B cell (primary cell): Measurements from ENCODE around the gene UBAC1. TPM values are rescaled to one million over a fixed set of nuclear protein-coding genes. Genes with fewer than 3 reads are reported as not detected.

ENCODE experiments used
- ATAC-seq: fragments of 200-7000 bp; cut with Tn5 transposase; one replicate; pipeline ENCODE4 v1.10.0; 2021; ENCODE audit warnings: low read depth, mild to moderate bottlenecking, moderate number of reproducible peaks, moderate library complexity
- CTCF ChIA-PET: fragments of 350-600 bp; sonication (Branson Sonifier 250); formaldehyde crosslinking; loops from one replicate; lab custom pipeline; 2021; ENCODE audit warnings: antibody characterized with exemption, inconsistent platforms; lab: Charles Lee
- POLR2A ChIA-PET: fragments of 350-600 bp; sonication (Branson Sonifier 250); formaldehyde crosslinking; loops from one replicate; lab custom pipeline; 2021; ENCODE audit warnings: antibody characterized with exemption; lab: Charles Lee
- DNase-seq: peaks from one replicate; pipeline ENCODE4 v3.0.0; 2013
- H2AFZ ChIP-seq: 2 replicates; pipeline ENCODE4 v1.6.1; 2012; ENCODE audit warnings: mild to moderate bottlenecking, low read depth, low read length; ENCODE audit not compliant: insufficient read depth, poor library complexity, severe bottlenecking
- H3K27ac ChIP-seq, 2 donors: 1 replicate in 1 of 2; 2 replicates in 1 of 2; pipeline ENCODE4 v1.5.1; 2012 to 2013; ENCODE audit warnings: low read length in 2 of 2, mild to moderate bottlenecking in 2 of 2, moderate library complexity in 1 of 2
- H3K27me3 ChIP-seq, 4 experiments: fragments of 200-600 bp in 1 of 4; sonication (generic) in 1 of 4; replicated peaks in 1 of 4; 1 replicate in 2 of 4; 2 replicates in 2 of 4; pipeline versions ENCODE4 v1.6.1 to v1.7.0; 2013 to 2016; ENCODE audit warnings: low read length in 3 of 4, mild to moderate bottlenecking in 2 of 4, mixed read lengths in 1 of 4, moderate library complexity in 1 of 4; ENCODE audit not compliant: insufficient read depth in 4 of 4, control insufficient read depth in 3 of 4; ENCODE audit errors: control extremely low read depth in 1 of 4
- H3K36me3 ChIP-seq, 2 experiments: replicated peaks in 1 of 2; 1 replicate in 1 of 2; 2 replicates in 1 of 2; pipeline versions ENCODE4 v1.6.1 to v1.7.1; 2013; ENCODE audit warnings: low read length in 1 of 2; ENCODE audit not compliant: insufficient read depth in 2 of 2, control insufficient read depth in 1 of 2; ENCODE audit errors: control extremely low read depth in 1 of 2, extremely low read depth in 1 of 2
- H3K4me1 ChIP-seq, 2 donors: fragments of 200-600 bp in 1 of 2; sonication (generic) in 1 of 2; 1 replicate in 1 of 2; 2 replicates in 1 of 2; pipeline versions ENCODE4 v1.5.1 to v1.6.1; 2013 to 2017; ENCODE audit warnings: low read length in 2 of 2; ENCODE audit not compliant: control insufficient read depth in 2 of 2, insufficient read depth in 2 of 2
- H3K4me2 ChIP-seq: replicated peaks from 2 replicates; pipeline ENCODE3; 2012; ENCODE audit warnings: mild to moderate bottlenecking, low read depth, low read length; ENCODE audit not compliant: poor library complexity, severe bottlenecking
- H3K4me3 ChIP-seq, 5 experiments: fragments of 200-600 bp in 1 of 5; sonication (generic) in 1 of 5; 1 replicate in 3 of 5; 2 replicates in 2 of 5; pipeline versions ENCODE4 v1.5.1 to v1.7.0; 2011 to 2016; ENCODE audit warnings: low read length in 4 of 5, mild to moderate bottlenecking in 4 of 5, low read depth in 2 of 5, control low read depth in 1 of 5, moderate library complexity in 1 of 5; ENCODE audit not compliant: insufficient read depth in 1 of 5; ENCODE audit errors: control extremely low read depth in 1 of 5, extremely low read depth in 1 of 5
- H3K79me2 ChIP-seq: fragments of 200-600 bp; sonication (generic); one replicate; pipeline ENCODE4 v1.6.0; 2016; ENCODE audit warnings: low read length; ENCODE audit not compliant: control insufficient read depth, insufficient read depth
- H3K9ac ChIP-seq: fragments of 200-600 bp; sonication (generic); 2 replicates; pipeline ENCODE4 v1.6.1; 2017; ENCODE audit warnings: mild to moderate bottlenecking, low read length, moderate library complexity
- H3K9me3 ChIP-seq, 3 donors: one replicate each; pipeline versions ENCODE4 v1.6.1 to v1.7.1; 2013; ENCODE audit warnings: low read length in 2 of 3; ENCODE audit not compliant: control insufficient read depth in 2 of 3, insufficient read depth in 1 of 3; ENCODE audit errors: control extremely low read depth in 1 of 3
- H4K20me1 ChIP-seq: 2 replicates; pipeline ENCODE4 v1.6.0; 2012; ENCODE audit warnings: mild to moderate bottlenecking, low read length; ENCODE audit not compliant: insufficient read depth, control insufficient read depth, poor library complexity, severe bottlenecking
- H3K27ac Mint-ChIP-seq: one replicate; pipeline ENCODE4 v1.8.0; 2021; ENCODE audit warnings: mixed read lengths
- H3K27me3 Mint-ChIP-seq: one replicate; pipeline ENCODE4 v1.8.0; 2021; ENCODE audit warnings: mixed read lengths
- H3K4me1 Mint-ChIP-seq: one replicate; pipeline ENCODE4 v1.8.0; 2021; ENCODE audit warnings: mixed read lengths
- H3K4me3 Mint-ChIP-seq: one replicate; pipeline ENCODE4 v1.8.0; 2021; ENCODE audit warnings: mixed read lengths
- H3K9me3 Mint-ChIP-seq: one replicate; pipeline ENCODE4 v1.8.0; 2022; ENCODE audit warnings: mixed read lengths; ENCODE audit not compliant: insufficient read depth
- CTCF ChIP-seq: fragments of 200-600 bp; IDR thresholded peaks from one replicate; pipeline ENCODE4 v1.8.0; 2022; ENCODE audit warnings: antibody characterized with exemption, mild to moderate bottlenecking
- EZH2 ChIP-seq: IDR thresholded peaks from 2 replicates; pipeline ENCODE4 v1.6.1; 2012; ENCODE audit warnings: borderline replicate concordance, low read depth, mild to moderate bottlenecking, moderate library complexity, low read length; ENCODE audit not compliant: insufficient read depth, poor library complexity, severe bottlenecking
- WGBS: methylation state at CpG from one replicate; pipeline ENCODE4 v1.1.5; 2013; ENCODE audit warnings: missing lambda C conversion rate; ENCODE audit not compliant: insufficient coverage; 5-methylcytosine and 5-hydroxymethylcytosine counted together
- intact Hi-C: fragments of 100-400 bp; cut with micrococcal nuclease; formaldehyde crosslinking; loops from one replicate; pipeline ENCODE4 v1.10.0; 2022
- polyA plus RNA-seq: library from polyadenylated mRNA; depleted of rRNA; stranded (reverse); fragments of >200 nt; gene quantifications from 2 replicates; pipeline ENCODE4 v1.2.3, GENCODE V29; 2012
- total RNA-seq, 2 donors: library from RNA; stranded (reverse); fragments of 120-200 nt in 1 of 2; gene quantifications; 1 replicate in 1 of 2; 2 replicates in 1 of 2; pipeline versions ENCODE4 v1.2.3 to v1.2.4, GENCODE V29; 2013 to 2022

The UBAC1 gene
- total and polyA plus RNA-seq, 2 donors (not counting 1 experiment from before 2014, with no cell fraction given): 30.8 to 31.1 TPM

- no peak overlapping the region for H3K4me3 ChIP-seq
- no peaks in the 10 kb centered on the region for H3K79me2 ChIP-seq
- no peak overlapping the region for H3K27ac ChIP-seq
- no peak for DNase-seq
- H3K27ac Mint-ChIP-seq: no peak overlapping the region
- peaks cover 6% of the 10 kb centered on the region for H3K4me1 Mint-ChIP-seq
- H3K36me3 ChIP-seq: no peaks in the 10 kb centered on the region
- CTCF ChIA-PET: no interaction called here
- no peaks in the 10 kb centered on the region for H4K20me1 ChIP-seq
- no peak for TF ChIP-seq EZH2
- TF ChIP-seq CTCF: no peak
- peaks cover 0 to 15% (median 4%) of the 10 kb centered on the region in 4 experiments for H3K27me3 ChIP-seq
- no peak overlapping the region for H2AFZ ChIP-seq
- no peak overlapping the region for H3K4me3 Mint-ChIP-seq
- no peaks in the 10 kb centered on the region for H3K9me3 Mint-ChIP-seq
- intact Hi-C loops: no loop called here
- peaks cover 24% of the 10 kb centered on the region for H3K27me3 Mint-ChIP-seq
- WGBS: 93% methylated on average over 3 of the region's 10 CpGs
- no peak overlapping the region for H3K4me2 ChIP-seq
- H3K4me1 ChIP-seq: peaks cover 8% of the 10 kb centered on the region in 2 donors
- ATAC-seq: no peak
- no peaks in the 10 kb centered on the region for H3K9me3 ChIP-seq
- POLR2A ChIA-PET: no interaction called here
- H3K9ac ChIP-seq: no peak overlapping the region
These were observed 13.0 kb upstream of the UBAC1 start for GRCh38 chr9:135974220-135974573.

- POLR2A ChIA-PET: no interaction called here
These were observed 12.4 kb upstream of the UBAC1 start for GRCh38 chr9:135973277-135974219.

More at GRCh38 chr9:135973277-135974219, 12.4 kb upstream of the UBAC1 start:
- Histone ChIP-seq H3K4me3 (no peak overlapping the region), H3K9ac (no peak overlapping the region), H3K27ac (no peak overlapping the region), H3K4me2 (no peak overlapping the region), H3K9me3 (no peaks in the 10 kb centered on the region), H2AFZ (no peak overlapping the region), H3K79me2 (no peaks in the 10 kb centered on the region), H4K20me1 (no peaks in the 10 kb centered on the region), H3K4me1 (peaks cover 1% of the 10 kb centered on the region in 2 donors), H3K36me3 (no peaks in the 10 kb centered on the region), H3K27me3 (peaks cover 0 to 14% (median 2%) of the 10 kb centered on the region in 4 experiments)
- intact Hi-C loops: no loop called here
- Mint-ChIP-seq H3K27ac (no peak overlapping the region), H3K4me3 (no peak overlapping the region), H3K4me1 (no peaks in the 10 kb centered on the region), H3K9me3 (no peaks in the 10 kb centered on the region), H3K27me3 (peaks cover 22% of the 10 kb centered on the region)
- ATAC-seq: no peak
- DNase-seq: no peak
- CTCF ChIA-PET: no interaction called here
- 47% methylated on average over 19 of the region's 23 CpGs for WGBS
- TF ChIP-seq CTCF (no peak), EZH2 (no peak)
